ENCODE measurements around the gene TMEM169.

The TMEM169 gene

DNA sequence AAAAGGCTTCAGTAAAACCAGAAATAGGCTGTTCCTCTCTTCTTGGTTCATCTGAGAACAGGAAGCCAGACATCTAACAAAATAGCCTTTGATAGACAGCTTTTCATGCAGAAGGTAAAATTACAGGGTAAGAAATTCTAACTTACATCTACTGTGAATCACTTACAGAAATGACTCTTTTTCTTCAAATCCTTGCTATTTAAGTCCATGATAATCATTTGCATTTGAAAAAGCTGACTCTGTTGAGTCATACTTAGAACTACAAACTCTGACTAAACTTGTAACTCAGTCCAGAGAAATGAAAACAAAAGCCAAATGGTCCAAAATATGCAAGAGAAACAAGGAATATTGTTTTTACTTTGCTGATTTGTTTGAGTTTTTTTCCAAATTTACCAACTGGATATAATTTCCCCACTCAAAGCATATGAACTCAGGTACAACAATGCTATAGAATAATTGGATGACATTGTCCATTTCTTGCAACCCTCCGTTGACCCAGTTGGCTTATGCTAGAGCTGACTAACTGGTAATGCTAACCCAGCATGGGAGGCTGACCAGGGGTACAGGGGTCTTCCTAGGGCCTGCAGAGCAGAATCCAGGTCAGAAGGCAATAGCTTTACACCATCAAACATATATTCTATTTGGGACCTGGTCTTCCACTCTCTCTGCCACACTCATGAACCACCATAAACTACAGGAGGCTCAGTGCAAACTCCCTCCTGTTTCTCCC, 49.6 kb upstream of the TMEM169 start:
- no peaks in the 10 kb centered on the region for H3K4me1 ChIP-seq (ENCODE audit: control insufficient read depth, insufficient read depth, low read length)
- H3K27ac ChIP-seq (ENCODE audit: extremely low read depth, low read depth, low read length): no peak overlapping the region
- POLR2A ChIA-PET: no interaction called here
- no peak overlapping the region for H3K4me3 ChIP-seq (ENCODE audit: low read depth, low read length)
- CTCF ChIA-PET: interaction anchor here (0.5 to 5.6 kb wide), 12 partner anchors 9 to 316 kb away, joined by 3 to 52 read pairs (median 5); no protein-coding TSS in a partner anchor
- TF ChIP-seq, protein P1, sequence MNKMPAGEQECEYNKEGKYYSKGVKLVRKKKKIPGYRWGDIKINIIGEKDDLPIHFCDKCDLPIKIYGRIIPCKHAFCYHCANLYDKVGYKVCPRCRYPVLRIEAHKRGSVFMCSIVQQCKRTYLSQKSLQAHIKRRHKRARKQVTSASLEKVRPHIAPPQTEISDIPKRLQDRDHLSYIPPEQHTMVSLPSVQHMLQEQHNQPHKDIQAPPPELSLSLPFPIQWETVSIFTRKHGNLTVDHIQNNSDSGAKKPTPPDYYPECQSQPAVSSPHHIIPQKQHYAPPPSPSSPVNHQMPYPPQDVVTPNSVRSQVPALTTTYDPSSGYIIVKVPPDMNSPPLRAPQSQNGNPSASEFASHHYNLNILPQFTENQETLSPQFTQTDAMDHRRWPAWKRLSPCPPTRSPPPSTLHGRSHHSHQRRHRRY (tag by site-specific recombination; IDR thresholded peaks at IDR 0.05): no peak
- TF ChIP-seq ZNF571 (tag by site-specific recombination; IDR thresholded peaks at IDR 0.05) (no peak), ZNF544 (tag by site-specific recombination; IDR thresholded peaks at IDR 0.05) (no peak), ZBTB7A (tag by site-specific recombination; IDR thresholded peaks at IDR 0.05; ENCODE audit: low read depth) (no peak), KLF8 (tag by site-specific recombination; IDR thresholded peaks at IDR 0.05) (no peak), ZNF677 (tag by site-specific recombination; IDR thresholded peaks at IDR 0.05) (no peak), ZNF792 (tag by site-specific recombination; IDR thresholded peaks at IDR 0.05) (no peak), ZNF416 (tag by site-specific recombination; IDR thresholded peaks at IDR 0.05) (no peak), ZSCAN16 (tag by site-specific recombination; IDR thresholded peaks at IDR 0.05) (no peak), MZF1 (tag by site-specific recombination; IDR thresholded peaks at IDR 0.05; ENCODE audit: borderline replicate concordance) (no peak)
- TF ChIP-seq, protein P2, sequence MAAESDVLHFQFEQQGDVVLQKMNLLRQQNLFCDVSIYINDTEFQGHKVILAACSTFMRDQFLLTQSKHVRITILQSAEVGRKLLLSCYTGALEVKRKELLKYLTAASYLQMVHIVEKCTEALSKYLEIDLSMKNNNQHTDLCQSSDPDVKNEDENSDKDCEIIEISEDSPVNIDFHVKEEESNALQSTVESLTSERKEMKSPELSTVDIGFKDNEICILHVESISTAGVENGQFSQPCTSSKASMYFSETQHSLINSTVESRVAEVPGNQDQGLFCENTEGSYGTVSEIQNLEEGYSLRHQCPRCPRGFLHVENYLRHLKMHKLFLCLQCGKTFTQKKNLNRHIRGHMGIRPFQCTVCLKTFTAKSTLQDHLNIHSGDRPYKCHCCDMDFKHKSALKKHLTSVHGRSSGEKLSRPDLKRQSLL (tag by site-specific recombination; IDR thresholded peaks at IDR 0.05): no peak
- TF ChIP-seq, protein P3, sequence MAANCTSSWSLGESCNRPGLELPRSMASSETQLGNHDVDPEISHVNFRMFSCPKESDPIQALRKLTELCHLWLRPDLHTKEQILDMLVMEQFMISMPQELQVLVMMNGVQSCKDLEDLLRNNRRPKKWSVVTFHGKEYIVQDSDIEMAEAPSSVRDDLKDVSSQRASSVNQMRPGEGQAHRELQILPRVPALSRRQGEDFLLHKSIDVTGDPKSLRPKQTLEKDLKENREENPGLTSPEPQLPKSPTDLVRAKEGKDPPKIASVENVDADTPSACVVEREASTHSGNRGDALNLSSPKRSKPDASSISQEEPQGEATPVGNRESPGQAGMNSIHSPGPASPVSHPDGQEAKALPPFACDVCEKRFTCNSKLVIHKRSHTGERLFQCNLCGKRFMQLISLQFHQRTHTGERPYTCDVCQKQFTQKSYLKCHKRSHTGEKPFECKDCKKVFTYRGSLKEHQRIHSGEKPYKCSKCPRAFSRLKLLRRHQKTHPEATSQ (tag by site-specific recombination; IDR thresholded peaks at IDR 0.05): no peak
- TF ChIP-seq, protein P4, sequence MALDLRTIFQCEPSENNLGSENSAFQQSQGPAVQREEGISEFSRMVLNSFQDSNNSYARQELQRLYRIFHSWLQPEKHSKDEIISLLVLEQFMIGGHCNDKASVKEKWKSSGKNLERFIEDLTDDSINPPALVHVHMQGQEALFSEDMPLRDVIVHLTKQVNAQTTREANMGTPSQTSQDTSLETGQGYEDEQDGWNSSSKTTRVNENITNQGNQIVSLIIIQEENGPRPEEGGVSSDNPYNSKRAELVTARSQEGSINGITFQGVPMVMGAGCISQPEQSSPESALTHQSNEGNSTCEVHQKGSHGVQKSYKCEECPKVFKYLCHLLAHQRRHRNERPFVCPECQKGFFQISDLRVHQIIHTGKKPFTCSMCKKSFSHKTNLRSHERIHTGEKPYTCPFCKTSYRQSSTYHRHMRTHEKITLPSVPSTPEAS (tag by site-specific recombination; IDR thresholded peaks at IDR 0.05): no peak
- H3K36me3 ChIP-seq (ENCODE audit: control insufficient read depth in 2 of 2, insufficient read depth in 1 of 2, low read length in 2 of 2): peaks cover 0 to 40% of the 10 kb centered on the region in 2 experiments; a peak in 1 of 3 replicates
- no peaks in the 10 kb centered on the region for H3K9me3 ChIP-seq (ENCODE audit: control insufficient read depth, insufficient read depth, low read depth, low read length)

DNA sequence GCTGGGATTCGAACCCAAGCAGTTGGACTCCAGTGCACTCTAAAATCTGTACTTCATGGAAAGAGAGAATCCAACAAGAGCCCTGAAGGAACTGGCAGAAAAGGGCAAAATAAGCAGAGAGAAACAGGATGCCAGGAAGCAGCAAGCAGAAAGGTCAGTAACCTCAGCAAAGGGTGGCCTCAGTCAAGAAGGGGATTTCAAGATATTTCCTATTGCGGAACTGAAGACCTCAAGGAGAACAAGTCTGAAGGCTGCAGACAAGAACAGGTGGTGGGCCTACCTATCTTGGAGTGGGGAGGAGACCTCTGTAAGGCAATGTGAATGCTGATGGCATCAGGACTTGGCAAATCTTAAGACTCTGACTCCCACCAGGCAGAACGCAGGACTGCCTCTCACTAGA, 48.3 kb upstream of the TMEM169 start:
- CTCF ChIA-PET: interaction anchor here (0.6 to 5.6 kb wide), 23 partner anchors 8 to 1369 kb away, joined by 3 to 52 read pairs (median 4); partner anchors contain the start of genes PECR and TMEM169
- no peak overlapping the region for H3K4me3 ChIP-seq (ENCODE audit: low read depth, low read length)
- no peaks in the 10 kb centered on the region for H3K4me1 ChIP-seq (ENCODE audit: control insufficient read depth, insufficient read depth, low read length)
- no peaks in the 10 kb centered on the region for H3K9me3 ChIP-seq (ENCODE audit: control insufficient read depth, insufficient read depth, low read depth, low read length)
- no peak overlapping the region for H3K27ac ChIP-seq (ENCODE audit: extremely low read depth, low read depth, low read length)
- TF ChIP-seq, protein P5, sequence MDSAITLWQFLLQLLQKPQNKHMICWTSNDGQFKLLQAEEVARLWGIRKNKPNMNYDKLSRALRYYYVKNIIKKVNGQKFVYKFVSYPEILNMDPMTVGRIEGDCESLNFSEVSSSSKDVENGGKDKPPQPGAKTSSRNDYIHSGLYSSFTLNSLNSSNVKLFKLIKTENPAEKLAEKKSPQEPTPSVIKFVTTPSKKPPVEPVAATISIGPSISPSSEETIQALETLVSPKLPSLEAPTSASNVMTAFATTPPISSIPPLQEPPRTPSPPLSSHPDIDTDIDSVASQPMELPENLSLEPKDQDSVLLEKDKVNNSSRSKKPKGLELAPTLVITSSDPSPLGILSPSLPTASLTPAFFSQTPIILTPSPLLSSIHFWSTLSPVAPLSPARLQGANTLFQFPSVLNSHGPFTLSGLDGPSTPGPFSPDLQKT (IDR thresholded peaks at IDR 0.05; ENCODE audit: borderline replicate concordance, low read depth, low read length): no peak
- no peak for TF ChIP-seq ZNF623 (tag by site-specific recombination; IDR thresholded peaks at IDR 0.05)
- no peak for TF ChIP-seq PRDM1 (tag by site-specific recombination; IDR thresholded peaks at IDR 0.05)
- no peak for TF ChIP-seq ZNF629 (tag by site-specific recombination; IDR thresholded peaks at IDR 0.05)
- TF ChIP-seq, protein P6, sequence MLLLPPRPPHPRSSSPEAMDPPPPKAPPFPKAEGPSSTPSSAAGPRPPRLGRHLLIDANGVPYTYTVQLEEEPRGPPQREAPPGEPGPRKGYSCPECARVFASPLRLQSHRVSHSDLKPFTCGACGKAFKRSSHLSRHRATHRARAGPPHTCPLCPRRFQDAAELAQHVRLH (tag by site-specific recombination; IDR thresholded peaks at IDR 0.05): no peak
- no peak for TF ChIP-seq RBAK (tag by site-specific recombination; IDR thresholded peaks at IDR 0.05)
- no peak for TF ChIP-seq KLF8 (tag by site-specific recombination; IDR thresholded peaks at IDR 0.05)
- no peak for TF ChIP-seq ZNF157 (tag by site-specific recombination; IDR thresholded peaks at IDR 0.05)
- no peak for TF ChIP-seq ZNF549 (tag by site-specific recombination; IDR thresholded peaks at IDR 0.05)
- TF ChIP-seq, protein P7, sequence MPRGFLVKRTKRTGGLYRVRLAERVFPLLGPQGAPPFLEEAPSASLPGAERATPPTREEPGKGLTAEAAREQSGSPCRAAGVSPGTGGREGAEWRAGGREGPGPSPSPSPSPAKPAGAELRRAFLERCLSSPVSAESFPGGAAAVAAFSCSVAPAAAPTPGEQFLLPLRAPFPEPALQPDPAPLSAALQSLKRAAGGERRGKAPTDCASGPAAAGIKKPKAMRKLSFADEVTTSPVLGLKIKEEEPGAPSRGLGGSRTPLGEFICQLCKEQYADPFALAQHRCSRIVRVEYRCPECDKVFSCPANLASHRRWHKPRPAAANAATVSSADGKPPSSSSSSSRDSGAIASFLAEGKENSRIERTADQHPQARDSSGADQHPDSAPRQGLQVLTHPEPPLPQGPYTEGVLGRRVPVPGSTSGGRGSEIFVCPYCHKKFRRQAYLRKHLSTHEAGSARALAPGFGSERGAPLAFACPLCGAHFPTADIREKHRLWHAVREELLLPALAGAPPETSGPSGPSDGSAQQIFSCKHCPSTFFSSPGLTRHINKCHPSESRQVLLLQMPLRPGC (tag by site-specific recombination; IDR thresholded peaks at IDR 0.05): no peak
- TF ChIP-seq ZNF221 (tag by site-specific recombination; IDR thresholded peaks at IDR 0.05; ENCODE audit: borderline replicate concordance): no peak
- POLR2A ChIA-PET: no interaction called here
- peaks cover 0 to 46% of the 10 kb centered on the region in 2 experiments; a peak in 1 of 3 replicates for H3K36me3 ChIP-seq (ENCODE audit: control insufficient read depth in 2 of 2, insufficient read depth in 1 of 2, low read length in 2 of 2)

Data from HEK293 (cell line).